GM12878 (cell line): ENCODE measurements around the gene OLFML3. TPM values are rescaled to one million over a fixed set of nuclear protein-coding genes. Genes with fewer than 3 reads are reported as not detected.

ENCODE experiments used
- ATAC-seq: fragments of 200-7000 bp; cut with Tn5 transposase; 3 replicates; pipeline ENCODE4 v1.9.1; 2020; ENCODE audit warnings: mild to moderate bottlenecking, moderate library complexity
- BruUV-seq: library from RNA; stranded (reverse); fragments of 400-500 nt; replicated peaks from 2 replicates; lab custom pipeline; 2021; lab: Mats Ljungman, UMichigan
- CTCF ChIA-PET: fragments of 300-600 bp; sonication (Branson Sonifier 250); formaldehyde crosslinking; extraction: SDS; loops from one replicate; lab custom pipeline; 2021; ENCODE audit warnings: inconsistent platforms; lab: Yijun Ruan, JAX
- POLR2A ChIA-PET: fragments of 350-600 bp; formaldehyde crosslinking; extraction: SDS; loops from one replicate; lab custom pipeline; 2021; ENCODE audit warnings: inconsistent platforms; lab: Charles Lee
- RAD21 ChIA-PET: fragments of 300-600 bp; sonication (Branson Sonifier 250); formaldehyde crosslinking; loops from one replicate; lab custom pipeline; 2023; ENCODE audit warnings: antibody characterized with exemption; ENCODE audit not compliant: unreplicated experiment; lab: Charles Lee
- SMC1A ChIA-PET: fragments of 300-600 bp; sonication (Branson Sonifier 250); formaldehyde crosslinking; loops from one replicate; lab custom pipeline; 2023; ENCODE audit not compliant: unreplicated experiment, uncharacterized antibody; lab: Charles Lee
- DNase-seq: peaks from one replicate; pipeline ENCODE4 v3.0.0-alpha.2; 2011; ENCODE audit warnings: low read depth, low spot score
- FAIRE-seq: peaks from 3 replicates; lab custom pipeline; 2011; peaks lifted over from hg19 to GRCh38; lab: Jason Lieb, UNC
- H2AFZ ChIP-seq: 2 replicates; pipeline ENCODE4 v1.6.0; 2011; ENCODE audit warnings: low read depth, low read length, control low read depth; ENCODE audit not compliant: control insufficient read depth
- H3K27ac ChIP-seq: 2 replicates; pipeline ENCODE4 v1.5.1; 2011; ENCODE audit warnings: control low read depth; ENCODE audit not compliant: control insufficient read depth, insufficient read depth
- H3K27me3 ChIP-seq, 2 experiments: replicated peaks in 1 of 2; 2 replicates each; pipeline versions ENCODE4 v1.6.0 to v1.6.1; 2011; ENCODE audit warnings: low read length in 1 of 2; ENCODE audit not compliant: control insufficient read depth in 2 of 2, insufficient read depth in 2 of 2
- H3K36me3 ChIP-seq, 2 experiments: 2 replicates each; pipeline ENCODE4 v1.5.1; 2011; ENCODE audit warnings: low read length in 1 of 2; ENCODE audit not compliant: control insufficient read depth in 2 of 2, insufficient read depth in 2 of 2
- H3K4me1 ChIP-seq: 2 replicates; pipeline ENCODE4 v1.6.1; 2011; ENCODE audit warnings: mild to moderate bottlenecking, low read length, moderate library complexity, mixed read lengths; ENCODE audit not compliant: control insufficient read depth, insufficient read depth
- H3K4me2 ChIP-seq: 2 replicates; pipeline ENCODE4 v1.6.0; 2011; ENCODE audit warnings: control low read depth; ENCODE audit not compliant: control insufficient read depth, insufficient read depth
- H3K4me3 ChIP-seq: fragments of 200-600 bp; sonication (generic); 2 replicates; pipeline ENCODE4 v1.5.1; 2016
- H3K79me2 ChIP-seq: 2 replicates; pipeline ENCODE4 v1.6.0; 2011; ENCODE audit warnings: low read length; ENCODE audit not compliant: control insufficient read depth, insufficient read depth
- H3K9ac ChIP-seq: 2 replicates; pipeline ENCODE4 v1.8.0; 2011; ENCODE audit warnings: low read length, control low read depth, mixed read lengths; ENCODE audit not compliant: control insufficient read depth, insufficient read depth
- H3K9me3 ChIP-seq: replicated peaks from 3 replicates; pipeline ENCODE4 v1.5.1; 2011; ENCODE audit warnings: mild to moderate bottlenecking, low read length; ENCODE audit not compliant: control insufficient read depth, insufficient read depth
- H4K20me1 ChIP-seq: 2 replicates; pipeline ENCODE4 v1.6.0; 2011; ENCODE audit not compliant: control insufficient read depth, insufficient read depth
- EGR1 ChIP-seq, 2 experiments: IDR thresholded peaks; 1 replicate in 1 of 2; 2 replicates in 1 of 2; pipeline ENCODE4 v1.6.1; 2011 to 2012; ENCODE audit warnings: low read depth in 2 of 2, low read length in 2 of 2, borderline replicate concordance in 1 of 2, mild to moderate bottlenecking in 1 of 2, moderate library complexity in 1 of 2
- IKZF2 ChIP-seq, 2 experiments: fragments of 450-650 bp; IDR thresholded peaks; 2 replicates each; pipeline ENCODE4 v1.6.1; 2017; ENCODE audit warnings: mild to moderate bottlenecking in 2 of 2, moderate library complexity in 2 of 2
- KLF5 ChIP-seq: fragments of 450-650 bp; IDR thresholded peaks from 2 replicates; pipeline ENCODE4 v1.6.1; 2014; ENCODE audit warnings: mild to moderate bottlenecking; ENCODE audit not compliant: partially characterized antibody
- MEF2A ChIP-seq: IDR thresholded peaks from 2 replicates; pipeline ENCODE4 v1.6.1; 2011; ENCODE audit warnings: low read depth, mild to moderate bottlenecking, low read length, moderate library complexity; ENCODE audit not compliant: insufficient read depth
- MTA2 ChIP-seq: fragments of 450-650 bp; IDR thresholded peaks from 2 replicates; pipeline ENCODE4 v1.6.1; 2016; ENCODE audit warnings: low read depth, mild to moderate bottlenecking, moderate library complexity
- MXI1 ChIP-seq: fragments of 150-350 bp; IDR thresholded peaks from 2 replicates; pipeline ENCODE4 v1.6.1; 2011; ENCODE audit warnings: low read depth, mild to moderate bottlenecking, inconsistent platforms, low read length, improper control_type of control experiment
- NR2C1 ChIP-seq: fragments of 450-650 bp; IDR thresholded peaks from 2 replicates; pipeline ENCODE4 v1.6.1; 2017; ENCODE audit warnings: antibody characterized with exemption, mild to moderate bottlenecking, moderate library complexity
- RUNX3 ChIP-seq: IDR thresholded peaks from 2 replicates; pipeline ENCODE4 v1.6.1; 2012; ENCODE audit warnings: low read length, inconsistent platforms
- SPI1 ChIP-seq: IDR thresholded peaks from 2 replicates; pipeline ENCODE4 v1.6.1; 2011; ENCODE audit warnings: low read depth, mild to moderate bottlenecking, low read length, moderate library complexity, borderline replicate concordance; ENCODE audit not compliant: insufficient read depth
- WGBS: methylation state at CpG from one replicate; pipeline ENCODE4 v1.1.6; 2016; ENCODE audit warnings: low lambda C conversion rate; ENCODE audit not compliant: insufficient replicate concordance, insufficient coverage; ENCODE audit errors: missing lambda C conversion rate; 5-methylcytosine and 5-hydroxymethylcytosine counted together
- in situ Hi-C: fragments of 300-500 bp; cut with MboI; formaldehyde crosslinking; loops from 9 replicates; pipeline ENCODE4 v1.14.3; 2018; ENCODE audit warnings: mixed read lengths
- intact Hi-C: fragments of 100-400 bp; cut with micrococcal nuclease; formaldehyde crosslinking; loops from one replicate; pipeline ENCODE4 v1.14.2; 2022; ENCODE audit not compliant: unreplicated experiment
- polyA plus RNA-seq, 11 experiments: library from polyadenylated mRNA; depleted of rRNA in 4 of 11; unstranded in 6 of 11; stranded (reverse) in 5 of 11; fragments of >200 nt; fragmentation: Nextera tagmentation in 4 of 11; fragmentation: Illumina TruSeq in 1 of 11; extraction: Ambion mirVana in 4 of 11; extraction: Trizol in 1 of 11; gene quantifications; 1 replicate in 1 of 11; 2 replicates in 10 of 11; pipeline versions ENCODE4 v1.2.1 to v1.2.3, GENCODE V29; 2011 to 2016; ENCODE audit warnings: inconsistent platforms in 2 of 11, missing spikeins in 2 of 11, low read depth in 1 of 11
- total RNA-seq, 4 experiments: library from RNA; depleted of rRNA in 3 of 4; stranded (reverse); fragments of >200 nt in 3 of 4; fragmentation: Illumina TruSeq in 1 of 4; extraction: Trizol in 1 of 4; gene quantifications; 2 replicates each; pipeline versions ENCODE4 v1.2.1 to v1.2.3, GENCODE V29; 2013 to 2021

Gene OLFML3
- total and polyA plus RNA-seq, 10 of the 15 experiments (the other 5 are each of a cell fraction or from before 2014, with no cell fraction given), result 0.03 TPM; not detected in 9

- DNase-seq, result no peak
- BruUV-seq, result no TSS peak
- Histone ChIP-seq H3K36me3 (peaks cover 2 to 4% of the 10 kb centered on the region in 2 experiments; a peak in 3 of 4 replicates), H4K20me1 (no peaks in the 10 kb centered on the region), H3K79me2 (peaks cover 85% of the 10 kb centered on the region), H3K27ac (no peak overlapping the region; the same call in 1 of the 2 replicates), H3K9ac (no peak overlapping the region), H3K27me3 (no peaks in the 10 kb centered on the region), H3K4me3 (0 out of 2 replicates have a peak overlapping the region, but pooled peaks have one; percentile 2), H3K9me3 (no peaks in the 10 kb centered on the region; the same call in 2 of the 3 replicates), H3K4me1 (peaks cover 14% of the 10 kb centered on the region), H3K4me2 (peak overlapping the region; percentile 18; the same call in 1 of the 2 replicates), H2AFZ (no peak overlapping the region)
- in situ Hi-C loops (no loop called here), intact Hi-C loops (no loop called here)
- ChIA-PET SMC1A (interaction anchor here (1.0 to 11.9 kb wide), 7 partner anchors 12 to 194 kb away, joined by 3 to 99 read pairs (median 3); partner anchors contain the start of gene AP4B1), RAD21 (interaction anchor here (0.7 to 3.0 kb wide), 2 partner anchors 76 to 125 kb away, joined by 3 to 13 read pairs; no protein-coding TSS in a partner anchor), POLR2A (interaction anchor here (1.2 to 1.5 kb wide), 3 partner anchors 19 to 60 kb away, joined by 3 read pairs; no protein-coding TSS in a partner anchor), CTCF (interaction anchor here (1.1 to 1.9 kb wide), 3 partner anchors 10 to 100 kb away, joined by 3 to 4 read pairs (median 4); no protein-coding TSS in a partner anchor)
- FAIRE-seq, result no peak
- TF ChIP-seq MEF2A, result no peak
- peak; percentile 70; the same call in 1 of the 2 replicates for TF ChIP-seq MTA2
- peak in 1 of 2 experiments; percentile 14; a peak in 2 of 4 replicates for TF ChIP-seq IKZF2 (IDR thresholded peaks at IDR 0.05)
- TF ChIP-seq SPI1, result no peak
- 0 out of 2 replicates have a peak, but pooled peaks have one; percentile 7 for TF ChIP-seq RUNX3
- no peak for TF ChIP-seq MXI1
- TF ChIP-seq KLF5, result no peak
- TF ChIP-seq EGR1 (IDR thresholded peaks at IDR 0.05; ENCODE audit: borderline replicate concordance in 1 of 2, low read depth in 2 of 2, low read length in 2 of 2), result no peak
- TF ChIP-seq NR2C1, result no peak
- ATAC-seq, result peak; percentile 57
- 43% methylated on average over 1 of the region's 1 CpG for WGBS
Measured at GRCh38 chr1:113935970-113936369, 43.3 kb upstream of the OLFML3 start.
